ENCODE measurements around the gene EPB41. TPM values are rescaled to one million over a fixed set of nuclear protein-coding genes. Genes with fewer than 3 reads are reported as not detected.

Gene EPB41
- total and polyA plus RNA-seq, 9 donors: 11.2 to 56.4 (median 29.9) TPM

DNA sequence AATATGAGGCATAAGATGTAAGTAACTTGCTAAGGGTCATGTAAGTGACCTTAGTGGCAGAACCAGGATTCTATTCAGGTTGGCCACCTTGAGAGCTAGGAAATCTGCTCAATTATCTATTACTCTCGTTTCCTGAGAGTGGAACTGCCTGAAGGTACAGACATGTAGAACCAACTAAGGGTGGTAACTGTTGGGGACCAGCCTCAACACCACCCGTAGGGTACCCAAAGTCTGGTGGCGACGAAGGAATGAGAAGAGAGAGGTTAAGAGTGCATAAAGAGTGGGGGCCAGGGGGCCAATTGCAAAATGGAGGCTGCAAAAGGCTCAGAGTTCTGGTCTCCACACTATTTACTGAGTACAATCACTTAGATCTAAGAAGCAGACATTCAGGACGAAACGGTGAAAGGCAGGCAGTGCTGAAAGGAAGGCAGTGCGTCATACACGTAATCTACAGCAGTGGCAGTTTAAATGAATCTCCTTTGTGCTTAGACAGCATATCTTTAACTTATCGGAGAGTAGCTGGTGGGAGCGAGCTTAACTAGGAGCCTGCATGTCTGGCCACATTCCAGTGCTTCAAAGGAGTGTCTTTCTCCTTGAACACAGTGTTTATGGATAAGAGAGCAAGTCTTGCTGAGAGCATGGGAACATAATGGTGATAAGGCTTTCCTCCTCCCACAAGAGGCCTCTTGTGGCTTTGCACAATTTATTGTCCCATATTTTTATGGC, 242.3 kb downstream of the EPB41 start:
- no peaks in the 10 kb centered on the region for H3K36me3 ChIP-seq

DNA sequence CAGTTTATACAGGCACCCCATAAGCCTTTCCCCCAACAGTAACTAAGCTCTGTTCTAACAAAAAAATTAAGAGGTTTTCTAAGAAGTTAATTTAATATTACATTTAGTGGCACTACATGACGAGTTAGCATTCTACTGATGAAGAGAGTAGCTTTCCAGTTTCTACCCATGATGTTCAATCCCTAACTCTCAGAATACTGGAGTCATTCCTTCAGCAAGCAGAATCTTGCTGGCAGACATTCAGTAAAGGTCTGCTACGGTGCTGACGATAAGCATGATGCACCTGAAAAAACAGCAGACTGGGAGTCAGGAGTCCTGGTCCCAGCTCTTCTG, 242.9 kb downstream of the EPB41 start:
- H3K27ac ChIP-seq: peak overlapping the region in 1 of 2 donors; percentile 55
- no peak for TF ChIP-seq CTCF (IDR thresholded peaks at IDR 0.05)
- TF ChIP-seq POLR2A (IDR thresholded peaks at IDR 0.05): no peak
- no peak for TF ChIP-seq EP300 (IDR thresholded peaks at IDR 0.05)
- no peaks in the 10 kb centered on the region for H3K27me3 ChIP-seq
- H3K4me3 ChIP-seq: no peak overlapping the region
- no peaks in the 10 kb centered on the region for H3K9me3 ChIP-seq
- intact Hi-C loops (cut with DNase I): no loop called here
- peaks cover 6% of the 10 kb centered on the region for H3K4me1 ChIP-seq (ENCODE audit: insufficient read depth)
- H3K36me3 ChIP-seq: no peaks in the 10 kb centered on the region
- 37 to 46% (median 42%) methylated on average over 3 of the region's 3 CpGs for WGBS, 3 donors
- no peak for DNase-seq

More for the DNA sequence above, 242.3 kb downstream of the EPB41 start:
- H3K4me3 ChIP-seq: no peak overlapping the region
- no peaks in the 10 kb centered on the region for H3K9me3 ChIP-seq
- peak overlapping the region in 1 of 2 donors; percentile 55 for H3K27ac ChIP-seq
- intact Hi-C loops (cut with DNase I): no loop called here
- no peaks in the 10 kb centered on the region for H3K27me3 ChIP-seq
- peak in 4 of 5 donors; percentile 43 to 62 (median 55) for DNase-seq
- 16 to 20% (median 17%) methylated on average over 10 of the region's 10 CpGs for WGBS, 3 donors
- peaks cover 6% of the 10 kb centered on the region for H3K4me1 ChIP-seq (ENCODE audit: insufficient read depth)
- TF ChIP-seq EP300 (IDR thresholded peaks at IDR 0.05): no peak
- TF ChIP-seq CTCF (IDR thresholded peaks at IDR 0.05): no peak
- no peak for TF ChIP-seq POLR2A (IDR thresholded peaks at IDR 0.05)

DNA sequence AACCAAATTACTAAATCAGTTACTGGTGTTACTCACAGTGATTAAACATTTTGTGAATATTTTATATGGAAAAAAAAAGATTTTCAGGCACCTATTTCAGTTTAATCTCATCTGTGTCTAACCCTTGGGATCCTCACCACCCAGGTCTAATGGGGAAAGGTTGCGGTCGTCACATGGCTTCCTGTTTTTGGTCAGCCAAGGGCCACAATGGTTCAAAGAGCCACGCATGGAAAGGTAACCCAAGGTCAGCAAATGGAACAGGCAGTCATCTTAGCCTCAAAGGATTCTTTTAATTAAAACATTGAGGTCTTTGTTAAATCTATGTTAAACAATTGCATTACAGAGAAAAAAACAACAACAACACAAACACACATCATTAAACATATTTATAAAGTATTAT, 245.4 kb downstream of the EPB41 start:
- intact Hi-C loops (cut with DNase I): no loop called here
- no peaks in the 10 kb centered on the region for H3K27me3 ChIP-seq
- H3K27ac ChIP-seq: no peak overlapping the region
- no peak overlapping the region for H3K4me3 ChIP-seq
- H3K9me3 ChIP-seq: no peaks in the 10 kb centered on the region
- TF ChIP-seq EP300 (IDR thresholded peaks at IDR 0.05) (no peak), POLR2A (IDR thresholded peaks at IDR 0.05) (no peak), CTCF (IDR thresholded peaks at IDR 0.05) (no peak)
- peaks cover 7% of the 10 kb centered on the region for H3K4me1 ChIP-seq (ENCODE audit: insufficient read depth)
- no peaks in the 10 kb centered on the region for H3K36me3 ChIP-seq
- 85 to 89% (median 86%) methylated on average over 3 of the region's 3 CpGs for WGBS, 3 donors
- no peak for DNase-seq

GRCh38 chr1:29162025-29162424, 247.7 kb downstream of the EPB41 start:
- Histone ChIP-seq H3K27ac (no peak overlapping the region), H3K36me3 (no peaks in the 10 kb centered on the region), H3K9me3 (no peaks in the 10 kb centered on the region), H3K4me1 (ENCODE audit: insufficient read depth) (peaks cover 2% of the 10 kb centered on the region), H3K4me3 (no peak overlapping the region), H3K27me3 (no peaks in the 10 kb centered on the region)
- 77 to 81% (median 81%) methylated on average over 4 of the region's 4 CpGs for WGBS, 3 donors
- intact Hi-C loops (cut with DNase I): no loop called here
- TF ChIP-seq CTCF (IDR thresholded peaks at IDR 0.05): no peak
- TF ChIP-seq EP300 (IDR thresholded peaks at IDR 0.05): no peak
- no peak for TF ChIP-seq POLR2A (IDR thresholded peaks at IDR 0.05)
- no peak for DNase-seq

Data from ovary (tissue), 9 donors.